Panc1 (cell line): Measurements from ENCODE around the gene SBNO2. TPM values are rescaled to one million over a fixed set of nuclear protein-coding genes. Genes with fewer than 3 reads are reported as not detected.

Experiments
- ATAC-seq: fragments of 200-7000 bp; cut with Tn5 transposase; 2 replicates; pipeline ENCODE4 v1.9.1; 2020; ENCODE audit warnings: mild to moderate bottlenecking, moderate library complexity
- BruUV-seq: library from RNA; stranded (reverse); fragments of 400-500 nt; replicated peaks from 2 replicates; lab custom pipeline; 2021; lab: Mats Ljungman, UMichigan
- CTCF ChIA-PET: fragments of 300-600 bp; sonication (Branson Sonifier 250); formaldehyde crosslinking; loops from one replicate; lab custom pipeline; 2022; ENCODE audit warnings: antibody characterized with exemption; lab: Charles Lee
- POLR2A ChIA-PET: fragments of 300-600 bp; sonication (Branson Sonifier 250); formaldehyde crosslinking; loops from one replicate; lab custom pipeline; 2022; ENCODE audit warnings: antibody characterized with exemption; lab: Charles Lee
- DNase-seq: peaks from one replicate; pipeline ENCODE4 v3.0.0-alpha.2; 2010; ENCODE audit warnings: low read depth, low spot score
- H3K27ac ChIP-seq: 2 replicates; pipeline ENCODE4 v1.5.1; 2011; ENCODE audit warnings: mild to moderate bottlenecking, low read length, inconsistent platforms
- H3K27me3 ChIP-seq: fragments of 200-500 bp; sonication (Bioruptor generic); 2 replicates; pipeline ENCODE4 v1.6.0; 2014; ENCODE audit warnings: low read length, inconsistent platforms; ENCODE audit not compliant: control insufficient read depth, insufficient read depth
- H3K36me3 ChIP-seq: fragments of 200-500 bp; sonication (Bioruptor generic); 2 replicates; pipeline ENCODE4 v1.5.1; 2014; ENCODE audit warnings: inconsistent platforms, mild to moderate bottlenecking, low read length, moderate library complexity; ENCODE audit not compliant: control insufficient read depth, insufficient read depth
- H3K4me1 ChIP-seq: 2 replicates; pipeline ENCODE4 v1.5.1; 2011; ENCODE audit warnings: inconsistent platforms, mild to moderate bottlenecking, low read length, moderate library complexity; ENCODE audit not compliant: control insufficient read depth, insufficient read depth
- H3K4me3 ChIP-seq, 2 experiments: 2 replicates each; pipeline ENCODE4 v1.5.1; 2011 to 2012; ENCODE audit warnings: low read depth in 2 of 2, low read length in 2 of 2, mild to moderate bottlenecking in 2 of 2, inconsistent platforms in 1 of 2, moderate library complexity in 1 of 2
- H3K9me3 ChIP-seq: fragments of 200-500 bp; sonication (Bioruptor generic); 2 replicates; pipeline ENCODE4 v1.5.1; 2014; ENCODE audit warnings: low read depth, mild to moderate bottlenecking, inconsistent platforms, low read length, moderate library complexity; ENCODE audit not compliant: control insufficient read depth, insufficient read depth
- POLR2AphosphoS5 ChIP-seq: IDR thresholded peaks from 2 replicates; pipeline ENCODE4 v1.6.1; 2012; ENCODE audit warnings: mild to moderate bottlenecking, low read depth, low read length, moderate library complexity
- SIN3A ChIP-seq: IDR thresholded peaks from 2 replicates; pipeline ENCODE4 v1.6.1; 2012; ENCODE audit warnings: low read depth, mild to moderate bottlenecking, low read length, moderate library complexity, borderline replicate concordance; ENCODE audit not compliant: insufficient read depth
- TCF7L2 ChIP-seq: IDR thresholded peaks from 2 replicates; pipeline ENCODE4 v1.6.1; 2011; ENCODE audit warnings: mild to moderate bottlenecking, low read depth, low read length, inconsistent platforms
- in situ Hi-C: cut with HindIII; loops from 2 replicates; pipeline ENCODE4 v1.10.0; 2016; ENCODE audit warnings: low sequenced_read_pairs, low pct_unique_long_range_greater_than_20kb
- intact Hi-C: fragments of 100-400 bp; cut with micrococcal nuclease; formaldehyde crosslinking; loops from one replicate; pipeline ENCODE4 v1.10.0; 2022; ENCODE audit not compliant: unreplicated experiment
- total RNA-seq: library from RNA; stranded (reverse); gene quantifications from one replicate; pipeline ENCODE4 v1.2.1, GENCODE V29; 2021; ENCODE audit not compliant: unreplicated experiment
- TF ChIP-seq, protein P1 (sequence below): fragments of 450-650 bp; IDR thresholded peaks from 2 replicates; pipeline ENCODE4 v1.5.1; 2017; ENCODE audit warnings: mild to moderate bottlenecking
- TF ChIP-seq, protein P2 (sequence below), 2 experiments: IDR thresholded peaks; 2 replicates each; pipeline ENCODE4 v1.6.1; 2011 to 2012; ENCODE audit warnings: low read depth in 2 of 2, control low read depth in 1 of 2, low read length in 1 of 2, mild to moderate bottlenecking in 1 of 2, moderate library complexity in 1 of 2; ENCODE audit not compliant: insufficient read depth in 1 of 2

SBNO2 gene
- total RNA-seq, 1 experiment from 2014 or later: 101 TPM

DNA sequence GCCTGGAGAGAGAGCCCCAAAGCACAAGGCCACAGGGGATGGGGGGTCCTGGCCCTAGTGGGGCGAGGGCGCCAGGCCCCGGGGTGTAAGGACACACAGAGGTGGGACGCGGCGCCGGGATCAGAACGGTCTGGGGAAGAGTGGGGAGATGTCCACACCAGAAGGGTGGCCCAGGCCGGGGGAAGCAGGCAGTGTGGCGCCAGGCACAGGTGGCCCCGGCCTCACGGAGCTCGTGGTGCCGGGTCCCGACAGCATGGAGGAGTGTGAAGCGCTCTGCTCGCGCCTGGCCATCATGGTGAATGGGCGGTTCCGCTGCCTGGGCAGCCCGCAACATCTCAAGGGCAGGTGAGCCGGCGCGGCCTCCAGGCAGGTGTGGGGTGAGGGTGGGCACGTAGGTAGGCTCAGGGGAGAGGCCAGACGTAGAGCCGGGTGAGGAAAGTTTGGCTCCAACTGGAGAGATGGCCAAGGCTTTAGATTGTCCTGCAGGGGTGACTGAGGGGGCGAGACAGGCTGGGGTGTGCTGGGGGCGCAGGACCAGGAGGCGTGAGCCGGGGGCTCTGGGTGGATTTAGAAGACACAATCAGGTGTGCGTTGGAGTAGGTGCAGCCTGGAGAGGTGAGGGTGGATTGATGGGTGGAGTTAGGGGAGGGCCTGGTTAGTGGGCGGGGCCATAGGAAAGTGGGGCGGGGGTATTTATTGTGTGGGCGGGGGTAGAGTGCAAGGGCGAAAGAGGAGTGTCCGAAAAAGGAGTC, 110.0 kb downstream of the SBNO2 start:
- peaks cover 17% of the 10 kb centered on the region for H3K4me1 ChIP-seq
- no peaks in the 10 kb centered on the region for H3K27me3 ChIP-seq
- no TSS peak for BruUV-seq
- no peak overlapping the region for H3K4me3 ChIP-seq
- no peaks in the 10 kb centered on the region; the same call in 1 of the 2 replicates for H3K36me3 ChIP-seq
- H3K27ac ChIP-seq: no peak overlapping the region
- POLR2A ChIA-PET: no interaction called here
- CTCF ChIA-PET: interaction anchor here (0.5 to 0.6 kb wide), 2 partner anchors 65 to 178 kb away, joined by 4 to 7 read pairs; partner anchors contain the start of gene ATP5F1D
- intact Hi-C loops (no loop called here), in situ Hi-C loops (no loop called here)
- no peaks in the 10 kb centered on the region for H3K9me3 ChIP-seq
- TF ChIP-seq, protein P1, sequence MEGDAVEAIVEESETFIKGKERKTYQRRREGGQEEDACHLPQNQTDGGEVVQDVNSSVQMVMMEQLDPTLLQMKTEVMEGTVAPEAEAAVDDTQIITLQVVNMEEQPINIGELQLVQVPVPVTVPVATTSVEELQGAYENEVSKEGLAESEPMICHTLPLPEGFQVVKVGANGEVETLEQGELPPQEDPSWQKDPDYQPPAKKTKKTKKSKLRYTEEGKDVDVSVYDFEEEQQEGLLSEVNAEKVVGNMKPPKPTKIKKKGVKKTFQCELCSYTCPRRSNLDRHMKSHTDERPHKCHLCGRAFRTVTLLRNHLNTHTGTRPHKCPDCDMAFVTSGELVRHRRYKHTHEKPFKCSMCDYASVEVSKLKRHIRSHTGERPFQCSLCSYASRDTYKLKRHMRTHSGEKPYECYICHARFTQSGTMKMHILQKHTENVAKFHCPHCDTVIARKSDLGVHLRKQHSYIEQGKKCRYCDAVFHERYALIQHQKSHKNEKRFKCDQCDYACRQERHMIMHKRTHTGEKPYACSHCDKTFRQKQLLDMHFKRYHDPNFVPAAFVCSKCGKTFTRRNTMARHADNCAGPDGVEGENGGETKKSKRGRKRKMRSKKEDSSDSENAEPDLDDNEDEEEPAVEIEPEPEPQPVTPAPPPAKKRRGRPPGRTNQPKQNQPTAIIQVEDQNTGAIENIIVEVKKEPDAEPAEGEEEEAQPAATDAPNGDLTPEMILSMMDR: no peak
- TF ChIP-seq TCF7L2 (no peak), SIN3A (no peak), POLR2AphosphoS5 (no peak; the same call in 1 of the 2 replicates)
- TF ChIP-seq, protein P2, sequence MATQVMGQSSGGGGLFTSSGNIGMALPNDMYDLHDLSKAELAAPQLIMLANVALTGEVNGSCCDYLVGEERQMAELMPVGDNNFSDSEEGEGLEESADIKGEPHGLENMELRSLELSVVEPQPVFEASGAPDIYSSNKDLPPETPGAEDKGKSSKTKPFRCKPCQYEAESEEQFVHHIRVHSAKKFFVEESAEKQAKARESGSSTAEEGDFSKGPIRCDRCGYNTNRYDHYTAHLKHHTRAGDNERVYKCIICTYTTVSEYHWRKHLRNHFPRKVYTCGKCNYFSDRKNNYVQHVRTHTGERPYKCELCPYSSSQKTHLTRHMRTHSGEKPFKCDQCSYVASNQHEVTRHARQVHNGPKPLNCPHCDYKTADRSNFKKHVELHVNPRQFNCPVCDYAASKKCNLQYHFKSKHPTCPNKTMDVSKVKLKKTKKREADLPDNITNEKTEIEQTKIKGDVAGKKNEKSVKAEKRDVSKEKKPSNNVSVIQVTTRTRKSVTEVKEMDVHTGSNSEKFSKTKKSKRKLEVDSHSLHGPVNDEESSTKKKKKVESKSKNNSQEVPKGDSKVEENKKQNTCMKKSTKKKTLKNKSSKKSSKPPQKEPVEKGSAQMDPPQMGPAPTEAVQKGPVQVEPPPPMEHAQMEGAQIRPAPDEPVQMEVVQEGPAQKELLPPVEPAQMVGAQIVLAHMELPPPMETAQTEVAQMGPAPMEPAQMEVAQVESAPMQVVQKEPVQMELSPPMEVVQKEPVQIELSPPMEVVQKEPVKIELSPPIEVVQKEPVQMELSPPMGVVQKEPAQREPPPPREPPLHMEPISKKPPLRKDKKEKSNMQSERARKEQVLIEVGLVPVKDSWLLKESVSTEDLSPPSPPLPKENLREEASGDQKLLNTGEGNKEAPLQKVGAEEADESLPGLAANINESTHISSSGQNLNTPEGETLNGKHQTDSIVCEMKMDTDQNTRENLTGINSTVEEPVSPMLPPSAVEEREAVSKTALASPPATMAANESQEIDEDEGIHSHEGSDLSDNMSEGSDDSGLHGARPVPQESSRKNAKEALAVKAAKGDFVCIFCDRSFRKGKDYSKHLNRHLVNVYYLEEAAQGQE (IDR thresholded peaks at IDR 0.05; ENCODE audit: insufficient read depth in 1 of 2, low read depth in 2 of 2, low read length in 1 of 2): no peak
- ATAC-seq (peak; percentile 12; the same call in 1 of the 2 replicates), DNase-seq (no peak)

DNA sequence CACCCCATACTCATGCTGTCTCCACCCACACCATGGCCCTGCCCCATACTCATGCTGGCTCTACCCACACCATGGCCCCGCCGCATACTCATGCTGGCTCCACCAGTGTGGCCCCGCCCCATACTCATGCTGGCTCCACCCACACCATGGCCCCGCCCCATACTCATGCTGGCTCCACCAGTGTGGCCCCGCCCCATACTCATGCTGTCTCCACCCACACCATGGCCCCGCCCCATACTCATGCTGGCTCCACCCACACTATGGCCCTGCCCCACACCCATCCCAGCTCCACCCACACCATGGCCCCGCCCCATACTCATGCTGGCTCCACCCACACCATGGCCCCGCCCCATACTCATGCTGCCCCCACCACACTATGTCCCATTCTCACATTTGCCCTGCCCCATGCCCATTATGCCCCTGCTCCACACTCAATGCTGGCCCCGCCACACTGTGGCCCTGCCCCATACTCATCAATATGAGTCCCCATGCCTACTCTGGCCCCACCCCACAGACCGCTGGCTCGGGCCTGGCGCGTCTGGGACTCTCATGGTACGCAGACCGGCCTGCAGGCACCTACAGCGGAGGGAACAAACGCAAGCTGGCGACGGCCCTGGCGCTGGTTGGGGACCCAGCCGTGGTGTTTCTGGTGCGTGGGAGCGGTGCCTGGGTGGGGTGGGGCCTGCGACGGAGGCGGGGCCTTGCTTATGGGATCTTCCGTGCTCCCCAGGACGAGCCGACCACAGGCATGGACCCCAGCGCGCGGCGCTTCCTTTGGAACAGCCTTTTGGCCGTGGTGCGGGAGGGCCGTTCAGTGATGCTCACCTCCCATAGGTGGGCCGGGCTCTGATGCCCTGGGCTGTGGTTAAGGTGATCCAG, 110.8 kb downstream of the SBNO2 start:
- H3K27ac ChIP-seq: no peak overlapping the region
- H3K9me3 ChIP-seq: no peaks in the 10 kb centered on the region
- no peak overlapping the region for H3K4me3 ChIP-seq
- in situ Hi-C loops: no loop called here
- no peaks in the 10 kb centered on the region; the same call in 1 of the 2 replicates for H3K36me3 ChIP-seq
- ATAC-seq (no peak), DNase-seq (no peak)
- BruUV-seq: no TSS peak
- ChIA-PET POLR2A (no interaction called here), CTCF (interaction anchor here (0.5 to 0.6 kb wide), 2 partner anchors 64 to 178 kb away, joined by 4 to 7 read pairs; partner anchors contain the start of gene ATP5F1D)
- intact Hi-C loops: no loop called here
- peaks cover 17% of the 10 kb centered on the region for H3K4me1 ChIP-seq
- no peak for TF ChIP-seq SIN3A
- no peak for TF ChIP-seq TCF7L2
- TF ChIP-seq, protein P2 (IDR thresholded peaks at IDR 0.05; ENCODE audit: insufficient read depth in 1 of 2, low read depth in 2 of 2, low read length in 1 of 2): no peak
- TF ChIP-seq, protein P1: no peak
- no peaks in the 10 kb centered on the region for H3K27me3 ChIP-seq
